ENCODE measurements around the gene MTA3. TPM values are rescaled to one million over a fixed set of nuclear protein-coding genes. Genes with fewer than 3 reads are reported as not detected.
A peak's percentile ranks its signal among the peaks of the same experiment; 100 is the strongest.

MTA3 gene
- total RNA-seq (10 to 100 TPM; 31.9 to 86.6 (median 61.0) TPM), polyA plus RNA-seq (10 to 100 TPM; 55.2 to 87.5 TPM)
- long read RNA-seq, donor 1, transcript MTA3-205 (14 exons, 2,202 nt), result minor isoform, 26 of 107 reads
- long read RNA-seq, donor 1, transcript MTA3-204 (14 exons, 2,041 nt), result major isoform, 32 of 107 reads
- long read RNA-seq, donor 1, partial matches to known transcripts, result 13 of 107 reads
- long read RNA-seq, donor 1, other reads (novel, unspliced or antisense), result 34 of 107 reads
- long read RNA-seq, donor 2, transcript MTA3-215 (3 exons, 2,504 nt), result major isoform, 27 of 42 reads
- long read RNA-seq, donor 2, transcript MTA3-205 (14 exons, 2,202 nt), result minor isoform, 7 of 42 reads
- long read RNA-seq, donor 2, transcript MTA3-204 (14 exons, 2,041 nt), result minor isoform, 8 of 42 reads
- long read RNA-seq, donor 2, partial matches to known transcripts, result 0 of 42 reads
- long read RNA-seq, donor 2, other reads (novel, unspliced or antisense), result 0 of 42 reads
- long read RNA-seq, donor 3, transcript MTA3-204 (14 exons, 2,041 nt), result major isoform, 20 of 71 reads
- long read RNA-seq, donor 3, transcript MTA3-205 (14 exons, 2,202 nt), result minor isoform, 17 of 71 reads
- long read RNA-seq, donor 3, partial matches to known transcripts, result 7 of 71 reads
- long read RNA-seq, donor 3, other reads (novel, unspliced or antisense), result 24 of 71 reads

DNA sequence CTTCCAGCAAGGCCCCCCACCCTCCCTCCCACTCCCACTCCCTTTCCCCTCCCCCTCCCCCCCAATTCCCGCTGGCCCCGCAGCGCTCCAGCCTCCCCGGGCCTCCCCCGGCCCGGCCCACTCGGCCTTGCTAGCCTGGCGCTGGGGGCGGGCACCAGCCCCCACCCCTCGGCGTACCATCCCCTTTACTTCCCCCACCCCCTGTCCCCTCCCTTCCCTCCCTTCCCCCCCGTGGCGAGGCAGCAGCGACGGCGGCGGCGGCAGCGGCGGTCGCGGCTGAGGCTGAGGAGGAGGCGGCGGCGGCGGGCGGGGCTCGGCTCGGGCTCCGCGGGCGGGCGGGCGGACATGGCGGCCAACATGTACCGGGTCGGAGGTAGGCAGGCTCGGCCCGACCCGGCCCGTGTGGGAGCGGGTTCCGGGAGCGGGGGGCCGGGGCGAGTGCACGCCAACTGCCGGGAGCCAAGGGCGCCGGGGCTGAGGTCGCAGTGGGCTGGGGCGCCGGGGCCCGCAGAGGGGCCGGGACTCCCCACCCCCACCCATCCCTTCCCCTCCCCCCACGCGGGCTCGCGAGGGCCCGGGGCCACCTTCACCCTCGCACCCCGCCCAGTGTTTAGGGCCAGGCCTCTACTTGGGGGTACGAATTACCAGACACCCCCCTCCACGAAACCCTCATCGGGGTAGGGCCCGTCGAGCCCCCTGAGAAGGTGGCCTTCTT lies at the start of gene MTA3:
Gene MTA3 (plus strand): TSS at position 232 of the 715 bp plus-strand sequence. CDS start 114 bp downstream, at position 346.
- 1 to 2% (median 2%) methylated on average over 11 to 64 of the region's 67 CpGs for WGBS, 3 donors
- intact Hi-C loops (cut with DNase I), result no loop called here
- Histone ChIP-seq H3K9me3 (no peaks in the 10 kb centered on the region), H3K4me3 (peak within 1 kb of the TSS; percentile 96), H3K27ac (peak within 1 kb of the TSS; percentile 99), H3K36me3 (no peaks in the 10 kb centered on the region), H3K27me3 (no peaks in the 10 kb centered on the region), H3K4me1 (ENCODE audit: insufficient read depth) (peaks cover 20% of the 10 kb centered on the region)
- peak; percentile 64 to 81 (median 78) for DNase-seq
- TF ChIP-seq, protein P1, sequence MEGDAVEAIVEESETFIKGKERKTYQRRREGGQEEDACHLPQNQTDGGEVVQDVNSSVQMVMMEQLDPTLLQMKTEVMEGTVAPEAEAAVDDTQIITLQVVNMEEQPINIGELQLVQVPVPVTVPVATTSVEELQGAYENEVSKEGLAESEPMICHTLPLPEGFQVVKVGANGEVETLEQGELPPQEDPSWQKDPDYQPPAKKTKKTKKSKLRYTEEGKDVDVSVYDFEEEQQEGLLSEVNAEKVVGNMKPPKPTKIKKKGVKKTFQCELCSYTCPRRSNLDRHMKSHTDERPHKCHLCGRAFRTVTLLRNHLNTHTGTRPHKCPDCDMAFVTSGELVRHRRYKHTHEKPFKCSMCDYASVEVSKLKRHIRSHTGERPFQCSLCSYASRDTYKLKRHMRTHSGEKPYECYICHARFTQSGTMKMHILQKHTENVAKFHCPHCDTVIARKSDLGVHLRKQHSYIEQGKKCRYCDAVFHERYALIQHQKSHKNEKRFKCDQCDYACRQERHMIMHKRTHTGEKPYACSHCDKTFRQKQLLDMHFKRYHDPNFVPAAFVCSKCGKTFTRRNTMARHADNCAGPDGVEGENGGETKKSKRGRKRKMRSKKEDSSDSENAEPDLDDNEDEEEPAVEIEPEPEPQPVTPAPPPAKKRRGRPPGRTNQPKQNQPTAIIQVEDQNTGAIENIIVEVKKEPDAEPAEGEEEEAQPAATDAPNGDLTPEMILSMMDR (IDR thresholded peaks at IDR 0.05), result no peak
- TF ChIP-seq POLR2A (IDR thresholded peaks at IDR 0.05) (no peak), EP300 (IDR thresholded peaks at IDR 0.05) (no peak)

DNA sequence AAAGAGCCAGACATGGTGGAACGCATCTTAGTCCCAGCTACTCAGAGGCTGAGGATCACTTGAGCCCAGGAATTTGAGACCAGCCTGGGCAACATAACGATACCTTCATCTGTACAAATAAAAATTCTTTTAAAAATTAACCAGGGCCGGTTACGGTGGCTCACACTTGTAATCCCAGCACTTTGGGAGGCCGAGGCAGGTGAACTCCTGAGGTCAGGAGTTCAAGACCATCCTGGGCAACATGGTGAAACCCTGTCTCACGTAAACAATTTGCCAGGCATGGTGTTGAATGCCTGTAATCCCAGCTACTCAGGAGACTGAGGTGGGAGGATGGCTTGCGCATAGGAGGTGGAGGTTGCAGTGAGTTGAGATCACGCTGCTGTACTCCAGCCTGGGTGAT lies 48.8 kb upstream of the MTA3 start:
- intact Hi-C loops (cut with DNase I), result no loop called here
- WGBS, 3 donors, result 92 to 94% (median 94%) methylated on average over 8 of the region's 8 CpGs
- TF ChIP-seq, protein P1 (IDR thresholded peaks at IDR 0.05), result no peak
- TF ChIP-seq POLR2A (IDR thresholded peaks at IDR 0.05) (no peak), EP300 (IDR thresholded peaks at IDR 0.05) (no peak)

DNA sequence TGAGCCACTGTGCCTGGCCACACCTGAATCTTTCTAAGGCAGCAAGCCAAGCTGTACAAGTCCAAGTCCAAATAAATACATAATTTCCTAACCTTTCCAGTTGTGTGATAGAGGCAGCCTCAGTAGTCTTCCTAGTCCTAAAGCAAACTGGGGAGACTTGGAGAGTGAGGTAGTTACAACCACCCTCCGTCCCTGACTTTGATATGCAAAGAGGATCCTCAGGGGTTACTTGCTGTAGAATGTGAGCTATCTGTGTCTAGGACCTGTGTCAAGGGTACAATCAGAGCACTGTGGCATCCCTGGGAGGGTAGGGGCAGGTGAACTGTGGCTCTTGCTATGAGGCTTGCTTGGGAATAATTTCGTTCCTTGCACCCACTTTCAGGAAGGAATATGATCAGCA lies 46.4 kb upstream of the MTA3 start:
- TF ChIP-seq POLR2A (IDR thresholded peaks at IDR 0.05) (no peak), EP300 (IDR thresholded peaks at IDR 0.05) (no peak)
- TF ChIP-seq, protein P1 (IDR thresholded peaks at IDR 0.05), result no peak
- no peak for DNase-seq
- WGBS, 3 donors, result 46 to 83% (median 67%) methylated on average over 2 of the region's 2 CpGs
- Histone ChIP-seq H3K4me3 (no peak overlapping the region), H3K36me3 (no peaks in the 10 kb centered on the region), H3K27ac (no peak overlapping the region), H3K27me3 (no peaks in the 10 kb centered on the region), H3K9me3 (no peaks in the 10 kb centered on the region), H3K4me1 (ENCODE audit: insufficient read depth) (no peaks in the 10 kb centered on the region)
- intact Hi-C loops (cut with DNase I), result no loop called here

More for the DNA sequence above, 48.8 kb upstream of the MTA3 start:
- no peak for DNase-seq
- Histone ChIP-seq H3K36me3 (no peaks in the 10 kb centered on the region), H3K27me3 (no peaks in the 10 kb centered on the region), H3K9me3 (no peaks in the 10 kb centered on the region), H3K27ac (no peak overlapping the region), H3K4me1 (ENCODE audit: insufficient read depth) (no peaks in the 10 kb centered on the region), H3K4me3 (no peak overlapping the region)

DNA sequence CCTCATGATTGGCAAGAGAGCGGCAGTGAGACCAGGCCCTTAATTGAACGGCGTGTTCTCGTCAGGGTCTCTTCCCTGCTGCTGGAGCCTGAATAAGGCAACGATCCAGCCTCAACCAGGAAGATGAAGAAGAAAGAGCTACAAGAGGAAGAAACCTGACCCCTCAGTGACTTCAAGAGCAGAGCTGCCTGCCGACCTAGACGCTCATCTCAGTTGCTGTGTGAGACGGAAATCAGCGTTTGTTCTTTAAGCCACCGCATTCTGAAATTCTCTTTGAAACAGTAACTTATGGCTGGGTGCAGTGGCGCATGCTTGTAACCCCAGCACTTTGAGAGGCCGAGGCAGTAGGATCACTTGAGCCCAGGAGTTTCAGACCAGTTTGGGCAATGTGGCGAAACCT lies 45.1 kb upstream of the MTA3 start:
- intact Hi-C loops (cut with DNase I), result no loop called here
- no peaks in the 10 kb centered on the region for H3K36me3 ChIP-seq
- no peaks in the 10 kb centered on the region for H3K4me1 ChIP-seq (ENCODE audit: insufficient read depth)
- no peak overlapping the region for H3K4me3 ChIP-seq
- TF ChIP-seq EP300 (IDR thresholded peaks at IDR 0.05) (no peak), POLR2A (IDR thresholded peaks at IDR 0.05) (no peak)
- TF ChIP-seq, protein P1 (IDR thresholded peaks at IDR 0.05), result no peak
- H3K9me3 ChIP-seq, result no peaks in the 10 kb centered on the region
- DNase-seq, result no peak
- H3K27ac ChIP-seq, result no peak overlapping the region
- 70 to 76% (median 74%) methylated on average over 13 of the region's 13 CpGs for WGBS, 3 donors
- no peaks in the 10 kb centered on the region for H3K27me3 ChIP-seq
